Sigmoid colon (tissue), 7 donors: ENCODE results near the gene CTCF. TPM values are rescaled to one million over a fixed set of nuclear protein-coding genes. Genes with fewer than 3 reads are reported as not detected.

Experiments
- DNase-seq: peaks from one replicate; pipeline ENCODE4 v3.0.0-alpha.2; 2019
- H3K27ac ChIP-seq, 4 donors: fragments of 200-600 bp; sonication (generic); one replicate each; pipeline ENCODE4 v1.5.1; 2016 to 2019; ENCODE audit warnings: mild to moderate bottlenecking in 1 of 4
- H3K27me3 ChIP-seq, 3 donors: fragments of 200-600 bp; sonication (generic); one replicate each; pipeline ENCODE4 v1.5.1; 2019; ENCODE audit warnings: mild to moderate bottlenecking in 1 of 3
- H3K36me3 ChIP-seq, 4 donors: fragments of 200-600 bp; sonication (generic); one replicate each; pipeline ENCODE4 v1.5.1; 2016 to 2019
- H3K4me1 ChIP-seq, 4 donors: fragments of 200-600 bp; sonication (generic); one replicate each; pipeline ENCODE4 v1.5.1; 2017 to 2019
- H3K4me3 ChIP-seq, 4 donors: fragments of 200-600 bp; sonication (generic); one replicate each; pipeline ENCODE4 v1.5.1; 2017 to 2019; ENCODE audit warnings: mild to moderate bottlenecking in 2 of 4, moderate library complexity in 1 of 4
- H3K9me3 ChIP-seq, 4 donors: fragments of 200-600 bp in 3 of 4; sonication (generic) in 3 of 4; one replicate each; pipeline versions ENCODE4 v1.5.1 to v1.6.1; 2013 to 2019
- EP300 ChIP-seq, 4 donors: sonication (generic); formaldehyde crosslinking; IDR thresholded peaks; one replicate each; pipeline ENCODE4 v1.6.1; 2017; ENCODE audit warnings: antibody characterized with exemption in 4 of 4
- POLR2A ChIP-seq, 2 donors: fragments of 450-650 bp; IDR thresholded peaks; one replicate each; pipeline ENCODE4 v1.6.1; 2016; ENCODE audit warnings: antibody characterized with exemption in 2 of 2, mild to moderate bottlenecking in 2 of 2, moderate library complexity in 2 of 2
- POLR2AphosphoS5 ChIP-seq, 4 donors: sonication (generic); formaldehyde crosslinking; IDR thresholded peaks; one replicate each; pipeline ENCODE4 v1.6.1; 2017; ENCODE audit warnings: antibody characterized with exemption in 4 of 4
- WGBS, 2 donors: extraction: QIAGEN DNeasy Blood & Tissue Kit; methylation state at CpG; one replicate each; pipeline ENCODE4 v1.1.7; 2013; 5-methylcytosine and 5-hydroxymethylcytosine counted together
- intact Hi-C: fragments of 100-400 bp; cut with DNase I; formaldehyde crosslinking; loops from one replicate; pipeline ENCODE4 v1.15.1; 2023
- polyA plus RNA-seq, 3 donors: library from polyadenylated mRNA; stranded (reverse); fragments of 200-250 nt; gene quantifications; one replicate each; pipeline ENCODE4 v1.2.3, GENCODE V29; 2013
- total RNA-seq, 4 donors: library from RNA; depleted of rRNA; stranded (reverse); fragments of >200 nt; gene quantifications; one replicate each; pipeline ENCODE4 v1.1.0, GENCODE V29; 2016
- TF ChIP-seq, protein P1 (sequence below), 4 experiments: fragments of 450-650 bp in 3 of 4; fragments of 200-600 bp in 1 of 4; IDR thresholded peaks; one replicate each; pipeline ENCODE4 v1.5.1; 2016 to 2019; ENCODE audit warnings: antibody characterized with exemption in 4 of 4, mild to moderate bottlenecking in 3 of 4, moderate library complexity in 2 of 4
- donor health status: healthy with polysubstance abuse.
- donor health status: Bipolar disorder and iron deficiency.
- donor health status: healthy.

Gene CTCF
- total and polyA plus RNA-seq, 7 donors, result 25.8 to 45.7 (median 29.2) TPM

DNA sequence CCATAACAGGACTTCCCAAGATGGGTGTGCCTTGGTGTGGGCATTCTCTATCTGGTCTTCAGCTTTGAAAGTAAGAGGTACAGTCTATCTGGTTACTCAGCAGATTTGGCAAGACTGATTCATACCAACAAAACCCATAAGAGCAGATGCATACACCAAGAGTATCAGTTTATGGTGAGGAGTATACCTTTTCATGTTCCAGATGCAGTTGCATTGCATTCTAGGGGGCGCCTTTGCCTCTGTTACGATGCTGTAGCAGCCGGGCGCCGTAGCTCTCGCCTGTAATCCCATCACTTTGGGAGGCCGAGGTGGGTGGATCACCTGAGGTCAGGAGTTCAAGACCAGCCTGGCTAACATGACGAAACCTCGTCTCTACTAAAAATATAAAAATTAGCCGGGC is 51.5 kb downstream of the CTCF start:
- Histone ChIP-seq H3K27ac (no peak overlapping the region), H3K36me3 (peaks cover 4 to 76% (median 29%) of the 10 kb centered on the region in 4 donors), H3K9me3 (no peaks in the 10 kb centered on the region), H3K27me3 (no peaks in the 10 kb centered on the region), H3K4me1 (no peaks in the 10 kb centered on the region), H3K4me3 (no peak overlapping the region)
- 93 to 95% methylated on average over 10 of the region's 10 CpGs for WGBS, 2 donors
- intact Hi-C loops, result loop anchor here (10.0 kb wide), 1 partner anchor 171 kb away; no protein-coding TSS in a partner anchor
- TF ChIP-seq POLR2A (IDR thresholded peaks at IDR 0.05), result no peak
- no peak for TF ChIP-seq POLR2AphosphoS5 (IDR thresholded peaks at IDR 0.05)
- TF ChIP-seq, protein P1, sequence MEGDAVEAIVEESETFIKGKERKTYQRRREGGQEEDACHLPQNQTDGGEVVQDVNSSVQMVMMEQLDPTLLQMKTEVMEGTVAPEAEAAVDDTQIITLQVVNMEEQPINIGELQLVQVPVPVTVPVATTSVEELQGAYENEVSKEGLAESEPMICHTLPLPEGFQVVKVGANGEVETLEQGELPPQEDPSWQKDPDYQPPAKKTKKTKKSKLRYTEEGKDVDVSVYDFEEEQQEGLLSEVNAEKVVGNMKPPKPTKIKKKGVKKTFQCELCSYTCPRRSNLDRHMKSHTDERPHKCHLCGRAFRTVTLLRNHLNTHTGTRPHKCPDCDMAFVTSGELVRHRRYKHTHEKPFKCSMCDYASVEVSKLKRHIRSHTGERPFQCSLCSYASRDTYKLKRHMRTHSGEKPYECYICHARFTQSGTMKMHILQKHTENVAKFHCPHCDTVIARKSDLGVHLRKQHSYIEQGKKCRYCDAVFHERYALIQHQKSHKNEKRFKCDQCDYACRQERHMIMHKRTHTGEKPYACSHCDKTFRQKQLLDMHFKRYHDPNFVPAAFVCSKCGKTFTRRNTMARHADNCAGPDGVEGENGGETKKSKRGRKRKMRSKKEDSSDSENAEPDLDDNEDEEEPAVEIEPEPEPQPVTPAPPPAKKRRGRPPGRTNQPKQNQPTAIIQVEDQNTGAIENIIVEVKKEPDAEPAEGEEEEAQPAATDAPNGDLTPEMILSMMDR (IDR thresholded peaks at IDR 0.05), result no peak
- no peak for TF ChIP-seq EP300 (IDR thresholded peaks at IDR 0.05)
- peak; percentile 22 for DNase-seq

DNA sequence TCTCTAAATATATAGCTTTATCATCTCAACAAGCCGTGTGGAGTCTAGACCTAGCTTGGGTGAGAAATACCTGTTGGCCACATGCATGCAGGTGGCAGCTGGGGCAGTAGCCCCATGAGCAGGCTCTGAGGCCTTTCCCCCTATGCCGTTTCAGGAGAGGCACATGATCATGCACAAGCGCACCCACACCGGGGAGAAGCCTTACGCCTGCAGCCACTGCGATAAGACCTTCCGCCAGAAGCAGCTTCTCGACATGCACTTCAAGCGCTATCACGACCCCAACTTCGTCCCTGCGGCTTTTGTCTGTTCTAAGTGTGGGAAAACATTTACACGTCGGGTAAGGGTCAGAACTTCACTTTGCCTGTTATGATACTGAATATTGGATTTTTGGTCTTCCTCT is 65.9 kb downstream of the CTCF start:
- no peaks in the 10 kb centered on the region for H3K4me1 ChIP-seq
- H3K4me3 ChIP-seq, result no peak overlapping the region
- H3K36me3 ChIP-seq, result peaks cover 0 to 92% (median 46%) of the 10 kb centered on the region in 4 donors
- intact Hi-C loops, result no loop called here
- no peak for TF ChIP-seq EP300 (IDR thresholded peaks at IDR 0.05)
- TF ChIP-seq POLR2AphosphoS5 (IDR thresholded peaks at IDR 0.05), result no peak
- TF ChIP-seq, protein P1 (IDR thresholded peaks at IDR 0.05), result no peak
- TF ChIP-seq POLR2A (IDR thresholded peaks at IDR 0.05), result no peak
- H3K27me3 ChIP-seq, result no peaks in the 10 kb centered on the region
- WGBS, 2 donors, result 96% methylated on average over 14 of the region's 14 CpGs
- no peak for DNase-seq
- H3K27ac ChIP-seq, result no peak overlapping the region
- H3K9me3 ChIP-seq, result no peaks in the 10 kb centered on the region

DNA sequence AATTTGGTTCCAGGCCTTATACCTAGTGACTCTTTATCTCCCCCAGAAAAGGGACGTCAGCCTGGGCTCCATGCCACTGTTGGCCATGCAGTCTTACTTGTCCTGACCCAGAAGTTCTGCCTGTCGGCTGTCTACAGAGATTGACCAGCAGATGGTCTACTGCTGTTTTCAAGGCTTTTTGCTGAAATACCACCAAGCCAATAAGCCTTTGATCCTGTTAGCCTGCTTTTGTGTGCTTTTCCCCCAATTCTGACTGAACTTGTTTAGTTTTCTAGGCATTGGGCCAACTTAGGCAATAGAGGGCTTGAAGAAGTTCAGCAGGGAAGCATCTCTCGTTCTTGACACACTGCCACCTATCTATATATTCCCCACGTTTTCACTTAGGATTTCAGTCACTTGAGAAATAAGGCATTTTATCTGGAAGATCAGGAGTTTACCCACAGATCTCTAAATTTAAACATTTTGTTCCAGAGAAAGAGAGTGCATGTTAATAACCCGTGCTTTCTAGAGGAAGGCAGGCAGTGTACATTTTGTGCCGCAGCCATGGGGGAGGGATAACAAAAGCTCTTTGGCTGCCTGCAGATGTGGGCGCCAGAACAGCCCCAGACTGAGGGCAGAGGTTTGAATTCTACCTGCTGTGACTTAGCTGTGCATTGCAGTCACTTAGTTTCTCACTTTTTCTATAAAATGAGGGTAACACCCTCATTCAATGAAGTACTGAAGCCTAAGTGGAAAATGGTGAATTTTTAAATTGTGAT is 70.3 kb downstream of the CTCF start:
- intact Hi-C loops, result no loop called here
- Histone ChIP-seq H3K4me1 (no peaks in the 10 kb centered on the region), H3K27me3 (no peaks in the 10 kb centered on the region), H3K36me3 (peaks cover 15 to 89% (median 47%) of the 10 kb centered on the region in 4 donors), H3K4me3 (no peak overlapping the region), H3K9me3 (no peaks in the 10 kb centered on the region), H3K27ac (no peak overlapping the region)
- peak; percentile 33 for DNase-seq
- 80 to 83% methylated on average over 7 of the region's 7 CpGs for WGBS, 2 donors
- TF ChIP-seq, protein P1 (IDR thresholded peaks at IDR 0.05), result no peak
- TF ChIP-seq POLR2A (IDR thresholded peaks at IDR 0.05) (no peak), EP300 (IDR thresholded peaks at IDR 0.05) (no peak), POLR2AphosphoS5 (IDR thresholded peaks at IDR 0.05) (no peak)

DNA sequence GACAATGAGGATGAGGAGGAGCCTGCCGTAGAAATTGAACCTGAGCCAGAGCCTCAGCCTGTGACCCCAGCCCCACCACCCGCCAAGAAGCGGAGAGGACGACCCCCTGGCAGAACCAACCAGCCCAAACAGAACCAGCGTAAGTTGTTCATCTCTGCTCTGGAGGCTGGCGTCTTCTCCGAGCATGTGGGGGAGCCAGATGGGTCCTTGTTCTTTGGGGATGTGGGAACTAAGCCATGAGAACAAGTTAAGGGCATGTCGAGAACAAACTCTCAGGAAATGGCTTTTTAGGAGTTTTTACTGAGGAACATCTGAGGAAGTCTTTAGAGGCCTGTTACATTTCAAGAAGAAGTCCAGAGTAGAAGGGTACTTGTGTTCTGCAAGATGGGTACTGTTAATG is 74.4 kb downstream of the CTCF start:
- no peak overlapping the region for H3K4me3 ChIP-seq
- WGBS, 2 donors, result 95 to 96% methylated on average over 8 of the region's 8 CpGs
- no peak overlapping the region for H3K27ac ChIP-seq
- H3K36me3 ChIP-seq, result peaks cover 17 to 69% (median 32%) of the 10 kb centered on the region in 4 donors
- no peak for DNase-seq
- H3K9me3 ChIP-seq, result no peaks in the 10 kb centered on the region
- intact Hi-C loops, result no loop called here
- H3K4me1 ChIP-seq, result peaks cover 0 to 12% (median 3%) of the 10 kb centered on the region in 4 donors
- TF ChIP-seq EP300 (IDR thresholded peaks at IDR 0.05) (no peak), POLR2AphosphoS5 (IDR thresholded peaks at IDR 0.05) (no peak), POLR2A (IDR thresholded peaks at IDR 0.05) (no peak)
- TF ChIP-seq, protein P1 (IDR thresholded peaks at IDR 0.05), result no peak
- H3K27me3 ChIP-seq, result no peaks in the 10 kb centered on the region
